Measurements from ENCODE around the gene TEDC1. TPM values are rescaled to one million over a fixed set of nuclear protein-coding genes. Genes with fewer than 3 reads are reported as not detected.

TEDC1 gene, protein sequence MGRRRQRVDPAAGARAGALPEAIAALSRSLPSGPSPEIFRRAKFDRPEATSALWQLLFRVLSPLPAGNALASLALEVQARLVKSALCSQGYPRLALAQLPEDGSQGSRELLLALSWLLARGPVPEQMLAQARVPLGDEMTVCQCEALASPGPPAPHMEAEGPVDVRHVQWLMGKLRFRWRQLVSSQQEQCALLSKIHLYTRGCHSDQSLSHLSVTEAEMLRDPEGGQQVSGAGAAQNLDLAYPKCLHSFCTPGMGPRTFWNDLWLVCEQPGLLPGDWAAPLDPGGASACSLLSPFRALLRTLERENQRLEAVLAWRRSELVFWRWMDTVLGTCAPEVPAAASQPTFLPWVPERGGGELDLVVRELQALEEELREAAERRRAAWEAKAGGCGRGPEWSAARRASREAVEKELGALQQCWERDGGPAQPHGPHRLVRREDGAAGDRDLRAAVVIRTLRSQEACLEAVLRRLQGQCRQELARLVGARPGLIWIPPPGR
- 14.3 and 34.0 TPM in 2 replicates for total RNA-seq

DNA sequence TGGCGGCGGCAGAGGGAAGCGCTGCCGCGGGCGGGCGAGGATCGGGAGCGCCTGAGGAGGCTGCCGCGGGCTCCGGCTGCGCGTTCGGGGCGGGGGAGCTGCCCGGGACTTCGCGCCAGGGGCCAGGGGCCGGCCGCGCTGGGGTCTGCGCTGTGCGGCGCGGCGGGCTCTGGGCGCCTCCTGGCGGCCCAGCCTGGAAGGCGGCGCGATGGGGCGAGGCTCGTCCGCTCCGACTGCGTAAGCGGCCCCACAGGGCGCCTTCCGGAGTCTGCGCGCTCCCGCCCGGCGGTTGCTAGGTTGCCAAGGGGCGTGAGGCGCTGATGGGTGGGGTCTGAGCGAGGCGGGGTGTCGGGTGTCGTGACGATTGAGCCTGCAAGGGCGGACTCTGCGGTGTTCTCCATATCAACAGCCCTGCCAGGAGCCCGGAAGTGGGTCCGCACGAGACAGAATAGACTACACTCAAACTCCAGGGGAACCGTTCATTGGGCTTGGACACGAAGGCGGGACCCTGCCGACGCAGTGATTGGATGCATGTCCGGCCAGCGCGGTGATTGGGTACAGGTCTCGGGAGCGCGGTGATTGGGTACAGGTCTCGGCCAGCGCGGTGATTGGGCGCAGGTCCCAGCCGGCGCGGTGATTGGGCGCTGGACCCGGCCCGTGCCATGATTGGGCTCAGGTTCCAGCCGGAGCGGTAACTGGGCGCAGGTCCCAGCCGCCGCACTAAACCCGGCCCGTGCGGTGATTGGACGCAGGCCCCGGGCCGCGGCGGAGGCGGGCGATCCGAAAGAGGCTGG lies at the start of gene TEDC1:
TEDC1 (plus strand) TSS at position 675 of the 794 bp plus-strand sequence. CDS start 130 bp downstream, outside the sequence.

GRCh38 chr14:105474483-105475268 lies 16.4 kb upstream of the TEDC1 start, which contains the start of gene CRIP2:
TSS of gene CRIP2 (plus strand) at chr14:105474821. CDS start at chr14:105474863, 42 bp downstream.

DNA sequence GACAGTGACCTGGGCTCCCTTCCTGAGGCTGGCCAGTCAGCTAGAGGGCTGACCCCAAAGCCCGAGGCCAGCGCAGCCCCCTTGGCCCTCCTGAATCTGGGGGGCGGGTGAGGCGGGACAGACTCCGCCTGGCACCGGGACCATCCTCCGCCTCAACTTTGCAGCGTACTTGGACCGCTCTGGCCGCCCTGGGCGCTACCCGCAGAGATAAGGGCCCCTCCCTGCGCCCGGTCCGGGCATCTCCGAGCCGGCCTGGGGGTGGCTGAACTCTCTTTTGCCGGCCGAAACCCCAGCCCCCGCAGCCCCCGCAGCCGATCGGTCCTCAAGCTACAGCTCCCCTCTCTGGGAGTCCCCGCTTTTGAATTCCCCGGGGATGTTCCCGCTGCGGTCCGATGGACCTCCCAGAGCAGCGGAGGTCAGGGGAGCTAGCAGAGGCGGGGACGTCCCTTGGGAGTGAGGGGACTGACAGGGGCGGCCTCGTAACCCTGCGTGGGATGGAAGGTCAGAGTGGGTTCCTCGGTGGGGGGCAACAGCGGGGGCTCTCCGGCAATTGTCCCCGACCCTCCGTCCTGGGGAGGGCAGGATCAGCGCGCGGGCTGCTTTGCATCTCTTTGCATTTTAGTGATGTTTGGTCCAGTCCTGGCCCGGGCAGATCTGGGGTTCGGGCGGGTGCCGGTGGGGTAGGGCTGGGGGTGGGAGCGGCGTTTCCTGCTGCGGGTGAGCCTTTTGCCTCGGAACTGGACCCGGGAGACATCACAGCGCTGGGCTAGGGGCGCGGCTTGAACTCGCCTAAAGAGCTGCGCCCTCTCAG lies 4.7 kb upstream of the TEDC1 start, which contains the start of gene CRIP1:
CRIP1 (plus strand) TSS at position 724 of the 811 bp plus-strand sequence. CDS start 374 bp downstream, outside the sequence.

GRCh38 chr14:105525861-105526775 lies 35.1 kb downstream of the TEDC1 start, which contains the start of gene TMEM121:
TSS of gene TMEM121 (plus strand) at chr14:105526583. CDS start at chr14:105528835, 2,252 bp downstream.

Other genes with a start within 250 kb of the TEDC1 start
- gene BTBD6, start 242.7 kb upstream of the TEDC1 start, total RNA-seq, result 56.4 and 58.4 TPM in 2 replicates
- gene BRF1, start 190.2 kb upstream of the TEDC1 start, total RNA-seq, result 19.5 and 26.4 TPM in 2 replicates
- gene PACS2, start 176.5 kb upstream of the TEDC1 start, total RNA-seq, result 31.4 and 53.8 TPM in 2 replicates
- gene TEX22, start 92.7 kb upstream of the TEDC1 start, total RNA-seq, result not detected in 2 replicates
- 46.4 and 46.8 TPM in 2 replicates for gene MTA1, start 71.4 kb upstream of the TEDC1 start, total RNA-seq
- 67.7 and 141 TPM in 2 replicates for gene CRIP2, start 16.4 kb upstream of the TEDC1 start, total RNA-seq
- gene CRIP1, start 4.4 kb upstream of the TEDC1 start, total RNA-seq, result 0.16 TPM in 1 of 2 replicates, not detected in the other
- 2.7 and 3.2 TPM in 2 replicates for gene TMEM121, start 35.3 kb downstream of the TEDC1 start, total RNA-seq

All from hair follicular keratinocyte (primary cell).